ENCODE results near the gene SLC38A10. TPM values are rescaled to one million over a fixed set of nuclear protein-coding genes. Genes with fewer than 3 reads are reported as not detected.

The SLC38A10 gene
- polyA plus RNA-seq, 1 experiment: 29.3 TPM

DNA sequence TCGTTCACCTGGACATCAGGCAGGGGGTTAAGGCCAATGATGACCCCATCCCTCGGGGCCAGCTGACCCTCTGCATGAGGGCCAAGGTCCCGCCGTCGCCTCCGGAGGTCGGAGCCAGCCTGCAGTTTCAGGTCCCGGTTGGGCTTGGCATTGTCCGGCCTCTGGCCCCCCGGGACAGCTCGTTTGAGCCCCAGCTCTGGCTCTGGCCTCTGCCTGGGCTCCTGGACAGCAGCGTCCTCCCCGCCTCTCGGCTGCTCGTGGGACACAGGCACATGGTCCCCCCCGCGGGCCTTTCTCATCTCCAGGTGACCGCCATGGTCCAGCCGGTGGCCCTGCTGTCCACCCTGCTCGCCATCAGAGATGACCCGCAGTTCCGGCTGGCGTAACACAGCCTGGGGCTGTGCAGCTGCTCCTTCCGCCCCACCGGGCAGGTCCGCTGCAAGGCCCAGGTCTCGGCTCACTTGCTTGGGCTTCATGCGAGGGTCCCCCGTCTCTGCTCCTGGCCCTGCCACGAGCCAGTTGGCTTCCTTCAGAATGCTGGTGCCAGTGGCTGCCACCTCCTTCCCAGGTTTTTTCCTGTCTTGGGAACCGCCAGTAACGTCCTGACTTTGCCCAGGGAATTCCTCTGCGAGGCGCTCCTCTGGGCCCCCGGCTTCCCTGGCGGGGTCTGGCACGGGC lies 49.3 kb downstream of the SLC38A10 start:
- POLR2A ChIA-PET: no interaction called here

DNA sequence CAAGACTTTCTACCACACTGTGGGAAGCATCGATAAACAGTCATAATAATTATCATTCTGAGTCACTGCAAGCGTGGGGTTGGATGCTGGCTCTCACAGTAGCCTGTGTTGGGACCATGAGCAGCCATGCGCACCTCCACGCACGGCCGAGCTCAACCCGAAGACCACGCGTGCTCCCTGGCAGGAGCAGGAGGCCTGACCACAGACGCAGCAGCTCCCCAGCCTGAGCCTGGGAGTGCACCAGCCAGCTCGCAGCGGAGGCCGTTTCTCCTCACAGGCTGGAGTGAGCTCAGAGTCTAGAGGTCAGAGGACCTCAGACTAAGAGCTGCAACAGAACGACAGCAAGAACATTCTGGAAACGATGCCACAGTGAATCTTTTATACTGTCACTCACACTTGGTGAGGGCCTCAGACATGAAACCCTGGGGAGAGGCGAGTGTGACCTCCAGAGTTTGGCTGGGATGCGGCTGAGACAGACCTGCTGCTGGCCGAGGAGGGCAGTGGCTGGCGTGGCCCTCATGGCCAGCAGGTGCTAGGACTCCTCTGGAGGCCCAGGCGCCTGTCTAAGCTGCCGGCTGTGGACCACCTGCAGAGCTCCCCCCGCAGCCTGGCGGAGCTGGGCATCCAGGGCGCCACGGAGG lies 50.0 kb downstream of the SLC38A10 start:
- no peak for DNase-seq (ENCODE audit: low read depth, low spot score)
- H3K9me3 ChIP-seq (ENCODE audit: control insufficient read depth, insufficient read depth, low read length): peaks cover 8% of the 10 kb centered on the region; the same call in 1 of the 2 replicates
- ChIA-PET POLR2A (interaction anchor here (0.6 kb wide), 1 partner anchor 253 kb away, joined by 5 read pairs; no protein-coding TSS in a partner anchor), CTCF (interaction anchor here (1.2 kb wide), 1 partner anchor 102 kb away, joined by 4 read pairs; no protein-coding TSS in a partner anchor)
- H3K4me3 ChIP-seq (ENCODE audit: low read depth, low read length): no peak overlapping the region
- H3K27ac ChIP-seq (ENCODE audit: low read depth, low read length): peak overlapping the region; percentile 21
- TF ChIP-seq, protein P1, sequence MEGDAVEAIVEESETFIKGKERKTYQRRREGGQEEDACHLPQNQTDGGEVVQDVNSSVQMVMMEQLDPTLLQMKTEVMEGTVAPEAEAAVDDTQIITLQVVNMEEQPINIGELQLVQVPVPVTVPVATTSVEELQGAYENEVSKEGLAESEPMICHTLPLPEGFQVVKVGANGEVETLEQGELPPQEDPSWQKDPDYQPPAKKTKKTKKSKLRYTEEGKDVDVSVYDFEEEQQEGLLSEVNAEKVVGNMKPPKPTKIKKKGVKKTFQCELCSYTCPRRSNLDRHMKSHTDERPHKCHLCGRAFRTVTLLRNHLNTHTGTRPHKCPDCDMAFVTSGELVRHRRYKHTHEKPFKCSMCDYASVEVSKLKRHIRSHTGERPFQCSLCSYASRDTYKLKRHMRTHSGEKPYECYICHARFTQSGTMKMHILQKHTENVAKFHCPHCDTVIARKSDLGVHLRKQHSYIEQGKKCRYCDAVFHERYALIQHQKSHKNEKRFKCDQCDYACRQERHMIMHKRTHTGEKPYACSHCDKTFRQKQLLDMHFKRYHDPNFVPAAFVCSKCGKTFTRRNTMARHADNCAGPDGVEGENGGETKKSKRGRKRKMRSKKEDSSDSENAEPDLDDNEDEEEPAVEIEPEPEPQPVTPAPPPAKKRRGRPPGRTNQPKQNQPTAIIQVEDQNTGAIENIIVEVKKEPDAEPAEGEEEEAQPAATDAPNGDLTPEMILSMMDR (IDR thresholded peaks at IDR 0.05; ENCODE audit: low read depth, low read length): no peak
- no peaks in the 10 kb centered on the region for H3K27me3 ChIP-seq (ENCODE audit: control insufficient read depth, insufficient read depth, low read length)

More for the DNA sequence above, 49.3 kb downstream of the SLC38A10 start:
- TF ChIP-seq, protein P1 (IDR thresholded peaks at IDR 0.05; ENCODE audit: low read depth, low read length): no peak
- CTCF ChIA-PET: interaction anchor here (1.2 kb wide), 1 partner anchor 103 kb away, joined by 4 read pairs; no protein-coding TSS in a partner anchor
- H3K9me3 ChIP-seq (ENCODE audit: control insufficient read depth, insufficient read depth, low read length): peaks cover 8% of the 10 kb centered on the region; the same call in 1 of the 2 replicates
- H3K4me3 ChIP-seq (ENCODE audit: low read depth, low read length): no peak overlapping the region
- no peak for DNase-seq (ENCODE audit: low read depth, low spot score)
- no peak overlapping the region for H3K27ac ChIP-seq (ENCODE audit: low read depth, low read length)
- no peaks in the 10 kb centered on the region for H3K27me3 ChIP-seq (ENCODE audit: control insufficient read depth, insufficient read depth, low read length)

DNA sequence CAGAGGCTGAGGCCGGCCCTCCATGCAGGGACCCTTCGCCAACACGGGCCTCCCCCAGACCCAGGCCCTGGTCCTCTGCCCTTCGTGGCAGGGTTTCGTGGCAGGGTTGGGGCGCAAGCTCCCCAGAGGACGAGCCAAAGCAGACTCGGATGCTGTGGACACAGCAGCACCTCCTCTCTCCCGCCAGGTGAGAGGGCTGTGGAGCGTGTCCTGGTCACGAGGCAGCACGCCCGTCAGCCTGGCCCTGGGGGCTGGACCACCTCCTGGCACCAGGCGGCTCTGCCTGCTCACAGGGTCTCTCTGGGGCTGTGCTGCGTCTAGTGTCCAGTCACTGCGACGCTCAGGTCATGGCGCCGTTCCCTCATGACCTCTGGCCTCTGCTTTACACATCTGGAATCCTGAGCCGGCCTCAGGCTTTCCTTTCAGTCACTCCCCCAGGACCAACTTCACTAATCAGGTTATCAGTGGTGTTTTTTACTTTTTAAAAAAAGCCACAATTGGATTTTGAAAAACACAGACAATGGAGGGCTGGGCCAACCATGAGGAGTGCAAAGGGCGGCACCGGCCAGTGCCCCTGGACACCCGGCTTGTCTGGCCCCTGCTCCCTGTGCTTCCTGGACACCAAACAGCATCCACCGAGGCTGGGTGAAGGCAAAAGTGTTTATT lies 50.6 kb downstream of the SLC38A10 start:
- POLR2A ChIA-PET: interaction anchor here (0.6 kb wide), 1 partner anchor 254 kb away, joined by 5 read pairs; no protein-coding TSS in a partner anchor
- H3K27ac ChIP-seq (ENCODE audit: low read depth, low read length): no peak overlapping the region
- no peak for DNase-seq (ENCODE audit: low read depth, low spot score)
- CTCF ChIA-PET: interaction anchor here (1.2 kb wide), 1 partner anchor 102 kb away, joined by 4 read pairs; no protein-coding TSS in a partner anchor
- H3K9me3 ChIP-seq (ENCODE audit: control insufficient read depth, insufficient read depth, low read length): peaks cover 4% of the 10 kb centered on the region; the same call in 1 of the 2 replicates
- no peaks in the 10 kb centered on the region for H3K27me3 ChIP-seq (ENCODE audit: control insufficient read depth, insufficient read depth, low read length)
- H3K4me3 ChIP-seq (ENCODE audit: low read depth, low read length): no peak overlapping the region
- TF ChIP-seq, protein P1 (IDR thresholded peaks at IDR 0.05; ENCODE audit: low read depth, low read length): no peak

DNA sequence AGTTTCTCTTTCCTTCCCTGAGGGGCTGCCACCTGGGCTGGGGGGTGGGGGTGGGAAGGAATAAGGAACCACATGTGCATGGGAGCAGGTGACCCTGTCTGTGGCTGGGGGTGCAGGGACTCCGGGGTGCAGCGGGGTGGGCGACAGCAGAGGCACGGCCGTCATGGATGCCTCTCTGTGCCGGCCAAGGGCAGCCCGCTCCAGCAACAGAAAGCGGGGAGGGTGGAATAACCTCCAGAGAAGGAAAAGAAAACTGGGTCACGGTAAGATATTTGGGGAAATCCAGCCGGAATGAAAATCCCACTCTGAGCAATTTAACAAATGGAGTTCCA lies 51.8 kb downstream of the SLC38A10 start:
- CTCF ChIA-PET: no interaction called here
- no peak for DNase-seq (ENCODE audit: low read depth, low spot score)

More for the DNA sequence above, 51.8 kb downstream of the SLC38A10 start:
- POLR2A ChIA-PET: no interaction called here
- H3K4me3 ChIP-seq (ENCODE audit: low read depth, low read length): no peak overlapping the region
- TF ChIP-seq, protein P1 (IDR thresholded peaks at IDR 0.05; ENCODE audit: low read depth, low read length): no peak
- no peaks in the 10 kb centered on the region; the same call in 1 of the 2 replicates for H3K9me3 ChIP-seq (ENCODE audit: control insufficient read depth, insufficient read depth, low read length)
- H3K27me3 ChIP-seq (ENCODE audit: control insufficient read depth, insufficient read depth, low read length): no peaks in the 10 kb centered on the region
- H3K27ac ChIP-seq (ENCODE audit: low read depth, low read length): no peak overlapping the region
